GM19099 (cell line): ENCODE data around the gene BAIAP3.

Experiments used
- POLR2A ChIP-seq: IDR thresholded peaks from 3 replicates; pipeline ENCODE4 v1.6.1; 2011; ENCODE audit warnings: low read depth; ENCODE audit not compliant: insufficient read length; ENCODE audit errors: extremely low read depth

BAIAP3 gene

DNA sequence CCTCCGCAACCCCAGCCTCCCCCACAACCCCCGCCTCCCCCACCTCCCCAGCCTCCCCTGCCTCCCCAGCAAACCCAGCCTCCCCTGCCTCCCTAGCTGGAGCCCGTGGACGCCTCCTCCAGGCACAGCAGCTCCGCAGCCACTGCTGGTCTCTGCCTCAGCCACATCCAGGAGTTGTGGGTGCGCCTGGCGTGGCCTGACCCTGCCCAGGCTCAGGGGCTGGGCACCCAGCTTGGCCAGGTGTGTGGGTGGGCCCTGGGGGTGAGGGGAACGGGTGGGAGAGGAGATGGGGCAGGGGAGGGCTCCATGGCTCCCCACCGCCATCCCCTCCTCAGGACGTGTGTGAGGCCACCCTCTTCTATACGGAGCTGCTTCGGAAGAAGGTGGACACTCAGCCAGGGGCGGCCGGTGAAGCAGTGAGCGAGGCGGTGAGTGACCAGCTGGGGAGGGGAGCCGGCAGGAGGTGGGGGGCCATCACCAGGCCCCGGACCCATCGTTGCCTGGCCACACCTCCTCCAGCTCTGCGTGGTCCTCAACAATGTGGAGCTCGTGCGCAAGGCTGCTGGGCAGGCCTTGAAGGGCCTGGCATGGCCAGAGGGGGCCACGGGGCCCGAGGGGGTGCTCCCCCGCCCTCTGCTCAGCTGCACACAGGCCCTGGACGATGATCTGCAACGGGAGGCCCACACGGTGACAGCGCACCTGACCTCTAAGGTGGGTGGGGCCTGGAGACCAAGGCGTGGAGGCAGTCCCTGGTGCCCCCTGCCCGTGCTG lies 12.4 kb downstream of the BAIAP3 start:
- no peak for TF ChIP-seq POLR2A

DNA sequence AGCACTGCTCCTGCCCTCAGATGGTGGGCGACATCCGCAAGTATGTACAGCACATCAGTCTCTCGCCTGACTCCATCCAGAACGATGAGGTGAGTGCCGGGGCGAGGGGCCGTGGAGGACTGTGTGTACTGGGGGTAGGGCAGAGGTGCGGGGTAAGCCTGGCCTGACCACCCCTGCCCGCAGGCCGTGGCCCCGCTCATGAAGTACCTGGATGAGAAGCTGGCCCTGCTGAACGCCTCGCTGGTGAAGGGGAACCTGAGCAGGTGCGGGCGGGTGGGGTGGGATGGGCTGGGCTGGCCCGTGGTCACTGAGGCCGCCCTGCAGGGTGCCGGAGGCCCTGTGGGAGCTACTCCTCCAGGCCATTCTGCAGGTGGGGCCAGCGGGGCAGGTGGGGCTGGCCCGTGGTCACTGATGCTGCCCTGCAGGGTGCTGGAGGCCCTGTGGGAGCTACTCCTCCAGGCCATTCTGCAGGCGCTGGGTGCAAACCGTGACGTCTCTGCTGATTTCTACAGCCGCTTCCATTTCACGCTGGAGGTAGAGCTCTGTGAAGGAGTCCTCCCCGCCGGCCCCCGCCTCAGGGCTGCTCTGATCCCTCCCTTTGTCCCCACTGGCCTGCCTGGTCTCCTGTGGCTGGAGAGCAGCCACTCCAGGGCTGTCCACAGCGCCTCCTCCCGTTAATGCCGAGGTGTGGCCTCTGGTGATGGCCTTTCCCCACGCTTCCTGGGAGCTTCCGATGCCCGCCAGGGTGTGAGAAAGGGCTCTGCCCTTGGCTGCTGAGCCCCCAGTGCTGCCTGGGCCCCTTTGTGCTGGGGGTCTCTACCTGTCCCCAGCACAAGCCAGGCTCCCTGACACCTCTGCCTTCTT lies 13.2 kb downstream of the BAIAP3 start:
- no peak for TF ChIP-seq POLR2A

DNA sequence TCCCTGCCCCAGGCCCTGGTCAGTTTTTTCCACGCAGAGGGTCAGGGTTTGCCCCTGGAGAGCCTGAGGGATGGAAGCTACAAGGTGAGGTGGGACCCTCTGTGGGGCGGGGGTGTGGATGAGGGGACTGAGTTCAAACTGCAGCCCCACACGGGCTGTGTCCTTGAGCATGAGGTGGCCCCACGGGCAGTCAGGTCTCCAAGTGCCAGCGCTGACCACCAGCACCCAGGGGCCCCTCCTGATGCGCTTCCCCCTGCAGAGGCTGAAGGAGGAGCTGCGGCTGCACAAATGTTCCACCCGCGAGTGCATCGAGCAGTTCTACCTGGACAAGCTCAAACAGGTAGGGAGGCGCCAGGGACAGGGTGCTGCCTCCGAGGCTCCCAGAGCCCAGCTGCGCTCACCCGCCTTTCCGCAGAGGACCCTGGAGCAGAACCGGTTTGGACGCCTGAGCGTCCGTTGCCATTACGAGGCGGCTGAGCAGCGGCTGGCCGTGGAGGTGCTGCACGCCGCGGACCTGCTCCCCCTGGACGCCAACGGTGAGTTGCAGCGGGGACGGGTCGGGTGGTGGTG lies 13.9 kb downstream of the BAIAP3 start:
- TF ChIP-seq POLR2A: no peak

DNA sequence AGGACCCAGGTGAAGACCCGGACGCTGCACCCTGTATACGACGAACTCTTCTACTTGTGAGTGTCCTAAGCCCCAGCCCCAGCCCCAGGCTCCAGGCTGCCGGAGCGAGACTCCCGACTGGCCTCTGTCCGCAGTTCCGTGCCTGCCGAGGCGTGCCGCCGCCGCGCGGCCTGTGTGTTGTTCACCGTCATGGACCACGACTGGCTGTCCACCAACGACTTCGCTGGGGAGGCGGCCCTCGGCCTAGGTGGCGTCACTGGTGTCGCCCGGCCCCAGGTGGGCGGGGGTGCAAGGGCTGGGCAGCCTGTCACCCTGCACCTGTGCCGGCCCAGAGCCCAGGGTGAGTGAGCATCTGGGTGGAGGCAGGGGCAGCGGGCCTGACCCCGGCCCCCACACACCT lies 14.5 kb downstream of the BAIAP3 start:
- TF ChIP-seq POLR2A: no peak

DNA sequence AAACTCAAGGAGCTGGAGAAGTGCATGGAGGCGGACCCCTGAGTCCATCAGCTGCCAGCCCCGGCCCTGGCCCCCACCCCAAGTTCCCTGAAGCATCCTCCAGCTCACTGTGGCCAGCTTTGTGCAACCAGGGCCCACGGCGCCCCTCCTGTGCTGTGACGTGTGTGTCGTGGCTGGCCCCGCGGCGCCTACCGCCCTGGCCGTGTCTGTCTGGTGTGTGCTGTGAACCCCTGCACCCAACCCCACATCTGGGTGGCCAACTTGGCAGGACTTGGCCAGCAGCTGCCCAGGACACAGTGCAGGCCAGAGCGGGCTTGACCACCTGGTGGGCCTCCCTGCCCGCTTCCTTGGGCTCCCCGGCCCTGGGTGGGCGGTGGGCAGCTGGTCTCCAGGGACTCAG lies 15.0 kb downstream of the BAIAP3 start:
- TF ChIP-seq POLR2A: no peak

DNA sequence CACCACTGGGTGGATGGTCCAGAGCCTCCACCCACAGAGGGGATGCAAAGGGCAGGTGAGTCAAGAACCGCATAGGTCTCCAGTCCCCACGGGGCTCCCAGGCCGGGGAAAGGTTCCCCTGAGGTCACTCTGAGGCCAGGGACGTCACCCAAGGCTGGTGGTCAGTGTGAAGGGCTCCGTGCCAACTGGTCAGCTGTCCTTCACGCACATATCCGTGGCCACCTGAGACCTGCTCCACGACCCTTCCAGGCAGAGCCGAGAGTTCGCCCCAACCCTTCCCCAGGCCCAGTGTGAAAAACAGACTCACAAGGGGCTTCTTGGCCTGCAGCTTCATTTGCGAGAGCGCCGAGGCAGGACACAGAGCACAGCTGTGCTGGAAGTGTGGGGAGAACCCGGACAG lies 15.5 kb downstream of the BAIAP3 start:
- no peak for TF ChIP-seq POLR2A

DNA sequence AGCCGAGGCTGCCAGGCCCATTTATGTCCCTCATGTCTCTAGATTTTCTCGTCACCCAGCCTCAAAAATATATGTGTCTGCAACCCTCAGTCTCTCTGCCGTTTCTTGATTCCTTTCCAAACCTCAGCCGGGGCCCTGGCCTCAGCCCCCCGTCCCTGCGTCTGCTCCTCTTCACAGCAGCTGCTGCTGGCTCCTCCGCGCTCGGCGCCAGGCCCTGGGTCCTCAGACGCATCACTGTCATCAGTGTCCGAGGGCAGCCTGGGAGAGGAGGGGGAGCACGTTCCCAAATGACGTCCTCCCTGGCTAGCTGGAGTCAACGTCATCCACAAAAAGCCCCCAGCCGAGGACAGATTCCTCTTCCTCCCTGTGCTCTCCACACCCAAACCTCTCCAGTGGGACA lies 15.9 kb downstream of the BAIAP3 start:
- no peak for TF ChIP-seq POLR2A

DNA sequence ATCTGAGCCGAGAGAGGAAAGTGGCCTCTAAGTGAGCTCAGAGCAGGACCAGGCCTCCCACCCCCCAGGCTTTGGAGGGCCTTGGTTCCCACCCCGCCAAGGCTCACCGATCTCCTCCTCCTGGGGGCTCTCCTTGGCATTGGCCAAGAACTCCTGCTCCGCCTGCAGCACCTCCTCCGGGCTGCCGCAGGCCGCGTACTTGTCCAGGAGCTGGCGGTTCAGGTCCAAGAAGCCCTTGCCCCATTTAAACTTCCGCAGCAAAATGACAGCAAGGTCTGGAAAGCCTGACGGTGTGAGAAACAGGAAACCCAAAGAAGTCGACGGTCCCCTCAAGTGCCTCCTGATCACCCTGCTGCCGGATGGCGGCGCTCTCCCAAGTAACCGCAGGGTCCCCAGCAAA lies 16.5 kb downstream of the BAIAP3 start:
- no peak for TF ChIP-seq POLR2A

DNA sequence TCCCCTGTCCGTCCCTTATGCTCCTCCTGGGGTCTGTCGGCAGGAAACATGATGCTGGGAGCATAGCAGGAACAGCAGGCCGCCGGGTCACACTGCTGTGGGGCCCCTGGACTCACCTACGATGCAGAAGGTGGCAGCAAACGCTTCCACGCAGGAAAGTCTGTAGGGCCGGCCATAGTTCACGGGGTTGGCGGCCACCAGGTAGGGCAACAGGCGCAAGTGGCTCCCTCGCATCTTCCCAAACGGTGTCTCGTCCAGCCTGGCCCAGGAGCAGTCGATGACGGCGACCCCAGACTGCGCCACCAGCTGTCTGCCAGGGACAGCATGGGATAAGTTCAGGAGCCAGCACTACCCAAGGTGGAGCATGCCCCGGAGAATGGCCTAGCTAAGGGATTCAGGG lies 17.2 kb downstream of the BAIAP3 start:
- no peak for TF ChIP-seq POLR2A

DNA sequence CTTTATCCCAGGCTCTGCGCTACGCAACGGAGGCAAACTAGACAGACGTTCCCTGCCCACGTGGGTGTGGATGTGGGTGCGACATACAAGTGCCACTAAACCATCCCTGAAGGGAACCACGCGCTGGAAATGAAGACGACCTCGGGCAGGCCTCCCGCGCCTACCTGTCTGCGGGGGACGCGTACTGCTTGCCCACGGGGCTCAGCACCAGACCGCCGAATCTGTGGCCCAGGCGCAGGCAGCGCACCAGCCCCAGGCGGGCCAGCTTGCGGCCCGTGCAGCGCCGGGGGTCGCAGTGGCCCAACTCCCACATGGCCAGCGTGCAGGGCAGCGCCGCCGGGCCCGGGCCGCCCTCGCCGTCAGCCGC lies 17.8 kb downstream of the BAIAP3 start:
- TF ChIP-seq POLR2A: no peak

DNA sequence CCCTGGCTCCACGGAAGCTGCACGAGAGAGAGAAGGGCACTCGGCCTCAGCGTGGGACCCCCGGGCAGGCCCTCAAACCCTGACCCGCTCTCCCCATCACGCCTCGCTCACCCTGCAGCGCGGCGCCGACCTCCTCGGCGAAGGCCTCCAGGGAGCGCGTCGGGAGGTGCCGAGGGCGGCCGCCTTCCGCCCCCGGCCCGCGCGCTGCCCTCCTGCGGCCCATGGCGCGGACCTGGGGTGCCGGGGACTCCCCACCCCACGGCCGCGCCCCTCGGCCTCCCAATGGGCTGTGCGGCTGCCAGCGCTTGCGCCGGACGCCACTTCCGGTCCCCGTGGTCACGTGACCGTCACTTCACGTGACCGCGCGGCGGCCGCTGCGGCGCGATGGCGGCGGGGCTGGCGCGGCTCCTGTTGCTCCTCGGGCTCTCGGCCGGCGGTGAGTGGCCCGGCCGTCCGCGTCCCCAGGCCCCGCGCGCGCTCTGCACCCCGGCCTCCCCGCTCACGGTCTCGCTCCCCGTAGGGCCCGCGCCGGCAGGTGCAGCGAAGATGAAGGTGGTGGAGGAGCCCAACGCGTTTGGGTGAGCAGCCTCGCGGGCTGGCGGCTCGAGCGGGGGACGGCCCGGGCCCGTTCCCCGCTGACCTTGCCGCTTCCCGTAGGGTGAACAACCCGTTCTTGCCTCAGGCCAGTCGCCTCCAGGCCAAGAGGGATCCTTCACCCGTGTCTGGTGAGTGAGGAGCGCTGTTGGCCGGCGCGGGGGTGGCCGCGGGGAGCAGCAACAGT lies 18.3 kb downstream of the BAIAP3 start, which contains the start of the genes GNPTG and TSR3:
GNPTG (plus strand) TSS at position 350 of the 781 bp plus-strand sequence; CDS start at position 385, 35 bp downstream.
TSR3 (minus strand) TSS at position 297 of the 781 bp plus-strand sequence; CDS start at position 223, 74 bp downstream.
- TF ChIP-seq POLR2A: peak; percentile 91

DNA sequence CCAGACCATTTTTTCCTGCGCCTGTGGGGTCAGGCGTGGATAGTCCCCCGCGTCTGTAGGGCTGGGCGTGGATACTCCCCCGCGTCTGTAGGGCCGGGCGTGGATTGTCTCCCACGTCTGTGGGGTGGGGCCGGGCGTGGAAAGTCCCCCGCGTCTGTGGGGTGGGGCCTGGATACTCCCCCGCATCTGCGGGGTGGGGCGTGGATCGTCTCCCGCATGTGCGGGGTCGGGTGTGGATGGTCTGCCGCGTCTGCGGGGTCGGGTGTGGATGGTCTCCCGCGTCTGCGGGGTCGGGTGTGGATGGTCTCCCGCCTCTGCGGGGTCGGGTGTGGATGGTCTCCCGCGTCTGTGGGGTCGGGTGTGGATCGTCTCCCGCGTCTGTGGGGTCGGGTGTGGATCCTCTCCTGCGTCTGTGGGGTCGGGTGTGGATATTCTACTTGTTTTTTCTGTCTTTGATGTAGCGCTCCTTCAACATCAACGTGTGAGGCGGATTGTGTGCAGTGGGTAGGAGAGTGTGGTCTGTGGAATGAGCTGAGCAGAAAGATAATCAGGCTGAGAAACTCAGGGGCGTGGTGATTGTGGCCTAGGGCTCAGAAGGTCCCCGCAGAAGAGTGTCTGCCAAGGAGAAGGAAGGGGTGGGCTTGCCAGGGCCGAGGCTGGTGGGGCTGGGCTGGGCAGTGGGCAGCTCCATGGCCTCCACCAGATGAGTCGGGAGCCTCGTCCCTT lies 21.5 kb downstream of the BAIAP3 start:
- TF ChIP-seq POLR2A: no peak

DNA sequence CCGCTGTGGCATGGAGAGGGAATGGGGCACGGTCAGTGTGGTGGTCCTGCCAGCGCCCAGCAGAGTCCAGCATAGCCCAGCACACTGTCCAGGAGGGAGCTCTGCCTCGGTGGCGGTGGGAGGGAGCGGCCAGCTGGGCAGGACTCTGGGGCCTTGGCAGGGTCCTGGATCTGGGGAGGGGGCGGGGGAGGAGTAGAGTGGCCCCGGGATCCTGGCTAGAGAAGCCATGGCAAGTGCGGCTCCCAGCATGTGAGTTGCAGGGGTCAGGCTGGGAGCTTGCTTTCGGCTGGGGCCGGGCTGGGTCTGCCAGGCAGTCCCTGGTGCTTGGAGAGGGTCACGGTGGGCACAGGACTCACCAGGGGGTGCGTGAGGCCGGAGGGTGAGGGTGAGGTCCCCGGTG lies 22.1 kb downstream of the BAIAP3 start:
- TF ChIP-seq POLR2A: no peak

DNA sequence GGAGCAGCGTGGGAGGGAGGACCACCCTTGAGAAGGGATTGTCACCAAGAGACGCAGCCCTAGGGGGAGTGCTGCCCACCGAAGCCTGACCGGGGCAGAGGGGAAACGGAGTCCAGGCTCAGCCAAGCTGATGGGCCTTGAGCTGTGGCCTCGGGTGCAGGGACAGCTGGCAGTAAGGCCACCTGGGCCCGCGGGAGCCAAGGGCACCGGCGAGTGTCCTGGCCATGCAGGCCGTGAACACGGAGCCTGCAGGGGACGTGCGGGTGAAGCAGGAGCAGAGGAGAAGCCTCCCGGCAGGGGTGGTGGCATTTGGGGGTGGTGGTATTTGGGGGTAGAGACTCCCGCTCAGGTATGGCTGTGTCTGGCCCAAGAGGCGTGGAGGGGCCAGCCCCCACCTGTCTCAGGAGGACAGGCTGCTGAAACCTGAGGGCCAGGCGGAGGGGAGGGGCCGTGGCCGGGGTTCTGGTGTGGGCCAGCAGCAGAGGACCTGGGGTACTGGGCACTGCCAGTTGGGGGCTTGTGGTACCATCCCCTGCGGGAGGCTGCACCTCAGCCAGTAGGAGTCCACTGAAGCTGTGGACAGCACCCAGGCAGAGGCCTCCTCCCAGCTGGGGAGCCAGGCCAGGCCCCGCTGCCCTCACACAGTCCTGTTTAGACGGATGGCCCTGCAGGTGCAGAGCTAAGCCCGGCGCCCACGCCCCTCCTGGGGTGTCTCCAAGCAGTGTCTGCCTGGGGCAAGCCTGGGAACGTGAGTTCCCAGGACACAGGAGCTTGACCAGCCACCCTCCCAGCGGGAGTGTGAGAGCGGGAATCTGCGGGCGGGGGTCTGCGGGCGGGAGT lies 22.8 kb downstream of the BAIAP3 start:
- no peak for TF ChIP-seq POLR2A
